Left lung (tissue), 10 donors: ENCODE measurements around the gene RNPEP. TPM values are rescaled to one million over a fixed set of nuclear protein-coding genes. Genes with fewer than 3 reads are reported as not detected.
"Not testable (repeated sequence)": the region's sequence is repeated elsewhere in the genome, so short reads cannot be mapped to it uniquely, and the experiment has no call there.

Experiments
- ATAC-seq: fragments of 200-7000 bp; cut with Tn5 transposase; one replicate; pipeline ENCODE4 v1.9.1; 2020; ENCODE audit warnings: moderate library complexity
- DNase-seq, 4 donors: peaks; one replicate each; pipeline ENCODE4 v3.0.0-alpha.2; 2013 to 2020
- H3K27ac ChIP-seq, 2 donors: fragments of 200-600 bp; sonication (generic) in 1 of 2; one replicate each; pipeline versions ENCODE4 v1.5.0 to v1.8.0; 2020 to 2021
- H3K27me3 ChIP-seq, 2 donors: fragments of 200-600 bp; sonication (generic) in 1 of 2; one replicate each; pipeline versions ENCODE4 v1.5.0 to v1.8.0; 2020 to 2021
- H3K36me3 ChIP-seq, 2 donors: fragments of 200-600 bp; sonication (generic) in 1 of 2; one replicate each; pipeline versions ENCODE4 v1.5.0 to v1.8.0; 2020 to 2021
- H3K4me1 ChIP-seq, 2 donors: fragments of 200-600 bp; one replicate each; pipeline ENCODE4 v1.8.0; 2021
- H3K4me3 ChIP-seq, 2 donors: fragments of 200-600 bp; sonication (generic) in 1 of 2; one replicate each; pipeline versions ENCODE4 v1.5.0 to v1.8.0; 2020 to 2021; ENCODE audit warnings: mild to moderate bottlenecking in 1 of 2
- H3K9me3 ChIP-seq, 2 donors: fragments of 200-600 bp; sonication (generic) in 1 of 2; one replicate each; pipeline versions ENCODE4 v1.5.0 to v1.8.0; 2020 to 2021
- CTCF ChIP-seq, 2 donors: fragments of 200-600 bp; sonication (generic) in 1 of 2; IDR thresholded peaks; one replicate each; pipeline versions ENCODE4 v1.5.0 to v1.8.0; 2021; ENCODE audit warnings: antibody characterized with exemption in 2 of 2
- intact Hi-C, 2 donors: fragments of 100-400 bp; cut with DNase I; formaldehyde crosslinking; loops; one replicate each; pipeline versions ENCODE4 v1.11.2 to v1.14.2; 2022
- polyA plus RNA-seq, 6 donors: library from polyadenylated mRNA; unstranded; fragments of 120-200 nt; gene quantifications; one replicate each; pipeline ENCODE4 v1.2.1, GENCODE V29; 2013; ENCODE audit not compliant: insufficient read length in 6 of 6
- total RNA-seq, 2 donors: library from RNA; stranded (reverse); fragmentation: NEBNext Ultra II Directional; extraction: Animal tissue kit (Norgen Biotek cat#: 25700); gene quantifications; one replicate each; pipeline ENCODE4 v1.2.1, GENCODE V29; 2021
- donor health status: DM: no; HTN: yes; CAD: no.
- donor health status: DM: no; HTN: no; CAD: no.

RNPEP gene
- total and polyA plus RNA-seq, 8 donors: 56.0 to 81.2 (median 65.3) TPM

GRCh38 chr1:201938440-201939035 lies 43.9 kb upstream of the RNPEP start:
- Histone ChIP-seq H3K27ac (peak overlapping the region; percentile 6 to 46), H3K4me3 (no peak overlapping the region), H3K27me3 (no peaks in the 10 kb centered on the region), H3K4me1 (peaks cover 0 to 8% of the 10 kb centered on the region in 2 donors), H3K9me3 (no peaks in the 10 kb centered on the region), H3K36me3 (no peaks in the 10 kb centered on the region)
- DNase-seq (no peak), ATAC-seq (no peak)
- no peak for TF ChIP-seq CTCF (IDR thresholded peaks at IDR 0.05)
- intact Hi-C loops: no loop called here

- no peak overlapping the region for H3K4me3 ChIP-seq
- no peaks in the 10 kb centered on the region for H3K36me3 ChIP-seq
- DNase-seq (no peak), ATAC-seq (no peak)
- peaks cover 0 to 8% of the 10 kb centered on the region in 2 donors for H3K4me1 ChIP-seq
- peaks cover 0 to 4% of the 10 kb centered on the region in 2 donors for H3K27me3 ChIP-seq
- H3K9me3 ChIP-seq: no peaks in the 10 kb centered on the region
- no peak for TF ChIP-seq CTCF (IDR thresholded peaks at IDR 0.05)
- intact Hi-C loops: no loop called here
- peak overlapping the region in 1 of 2 donors; percentile 6 for H3K27ac ChIP-seq
Measured at GRCh38 chr1:201939148-201939547, 43.3 kb upstream of the RNPEP start.

GRCh38 chr1:201939574-201939973 lies 42.9 kb upstream of the RNPEP start:
- Histone ChIP-seq H3K4me3 (no peak overlapping the region), H3K4me1 (peaks cover 0 to 8% of the 10 kb centered on the region in 2 donors), H3K27me3 (peaks cover 0 to 8% of the 10 kb centered on the region in 2 donors), H3K9me3 (no peaks in the 10 kb centered on the region), H3K27ac (no peak overlapping the region), H3K36me3 (no peaks in the 10 kb centered on the region)
- ATAC-seq: no peak
- intact Hi-C loops: no loop called here
- DNase-seq: no peak
- no peak for TF ChIP-seq CTCF (IDR thresholded peaks at IDR 0.05)

GRCh38 chr1:201940316-201940715 lies 42.1 kb upstream of the RNPEP start:
- DNase-seq, H3K4me1 ChIP-seq, H3K27ac ChIP-seq, H3K36me3 ChIP-seq, ATAC-seq, H3K9me3 ChIP-seq, H3K4me3 ChIP-seq, intact Hi-C loops: not testable (repeated sequence)
- peaks cover 0 to 15% of the 10 kb centered on the region in 2 donors for H3K27me3 ChIP-seq

- H3K36me3 ChIP-seq: no peaks in the 10 kb centered on the region
- ATAC-seq (no peak), DNase-seq (no peak)
- H3K9me3 ChIP-seq: no peaks in the 10 kb centered on the region
- no peak for TF ChIP-seq CTCF (IDR thresholded peaks at IDR 0.05)
- H3K4me3 ChIP-seq: no peak overlapping the region
- H3K27ac ChIP-seq: no peak overlapping the region
- intact Hi-C loops: no loop called here
- peaks cover 0 to 28% of the 10 kb centered on the region in 2 donors for H3K27me3 ChIP-seq
- peaks cover 0 to 18% of the 10 kb centered on the region in 2 donors for H3K4me1 ChIP-seq
Measured at GRCh38 chr1:201941420-201942128, 40.9 kb upstream of the RNPEP start.
